ENCODE data around the gene CDC37.
"Not testable (repeated sequence)": the region's sequence is repeated elsewhere in the genome, so short reads cannot be mapped to it uniquely, and the experiment has no call there.

CDC37 gene

DNA sequence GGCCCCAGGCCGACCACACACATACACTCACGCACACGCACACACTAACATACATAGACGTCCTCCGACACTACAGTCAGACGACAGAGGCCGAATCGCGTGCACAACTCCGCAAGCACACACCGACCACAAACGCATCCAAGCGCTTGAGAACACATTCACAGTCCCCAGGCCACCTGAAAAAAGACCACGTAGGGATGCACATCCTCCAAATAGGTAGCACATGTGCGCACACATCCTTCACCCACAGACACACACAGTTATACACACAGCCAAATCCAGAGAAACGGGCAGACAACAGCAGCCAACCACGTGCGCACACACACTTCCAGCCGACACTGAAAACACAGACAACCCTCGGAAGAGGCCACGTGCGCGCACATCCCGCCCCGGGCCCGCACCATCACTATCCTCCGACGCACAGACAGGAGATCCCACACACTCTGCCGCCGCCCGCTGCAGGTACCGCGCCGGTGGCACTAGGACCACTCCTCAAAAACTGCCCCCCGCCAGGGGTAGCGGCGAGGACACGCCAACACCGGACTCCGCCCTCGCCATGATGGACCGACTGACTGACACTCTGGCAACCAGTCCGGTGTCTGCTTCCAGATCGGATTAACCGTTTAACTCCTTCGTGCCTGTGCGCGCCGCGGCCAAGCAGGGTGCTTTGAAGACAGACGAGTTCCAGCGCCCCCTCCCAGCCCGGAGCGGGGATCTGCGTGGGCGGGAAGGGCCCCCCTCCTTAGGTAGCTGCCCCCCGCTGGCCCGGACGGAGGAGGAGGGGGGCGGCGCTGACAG, 16.5 kb upstream of the CDC37 start:
- peak; percentile 82 to 89 for DNase-seq

- no peak for DNase-seq
These were observed 15.9 kb upstream of the CDC37 start for GRCh38 chr19:10419200-10419645.

DNA sequence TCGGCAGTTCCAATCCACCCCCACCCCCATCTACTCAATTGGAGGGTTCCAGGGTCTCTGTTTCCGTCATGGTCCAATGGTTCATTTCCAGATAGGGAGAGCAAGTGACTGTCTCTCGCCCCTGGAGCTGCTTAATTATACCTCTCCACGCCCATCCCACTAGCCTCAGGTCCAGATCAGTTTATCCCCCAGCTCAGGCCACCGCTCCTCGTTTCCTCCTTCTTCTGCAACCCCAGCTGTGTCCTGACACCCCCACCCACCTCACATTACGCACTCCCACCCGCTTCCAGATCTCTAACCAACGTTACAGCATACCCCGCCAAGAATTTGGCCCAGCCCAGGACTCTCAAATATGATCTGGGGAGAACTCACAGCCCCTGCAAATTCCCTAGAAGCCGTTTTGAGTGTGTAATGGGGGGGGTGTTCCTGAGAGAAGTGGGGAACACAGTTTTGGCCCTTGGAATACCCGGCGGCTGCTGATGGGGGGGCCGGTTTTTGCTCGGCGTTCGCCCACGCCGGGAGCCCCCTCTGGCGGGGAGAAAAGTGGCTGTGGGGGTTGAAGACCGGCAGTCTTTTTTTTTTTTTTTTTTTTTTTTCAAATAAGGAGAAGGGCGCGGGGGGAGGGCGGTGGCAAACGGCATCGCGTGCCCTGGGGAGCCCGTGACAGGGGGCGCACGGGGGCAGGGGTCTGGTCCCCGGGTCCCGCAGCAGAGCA, 15.3 kb upstream of the CDC37 start:
- DNase-seq, result peak; percentile 34

DNA sequence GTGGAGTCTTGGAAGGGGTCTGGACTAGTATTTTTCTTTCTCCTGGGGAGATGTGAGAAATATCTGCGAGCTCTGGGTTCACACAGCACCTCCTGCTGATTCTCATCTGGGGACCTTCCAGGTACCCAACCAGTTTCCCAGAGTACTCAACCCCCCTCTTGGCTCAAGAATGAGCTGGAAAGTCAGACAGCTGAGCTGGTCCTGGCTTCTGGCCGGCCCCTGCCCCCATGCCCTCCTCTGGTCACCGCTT, 14.8 kb upstream of the CDC37 start:
- no peak for DNase-seq

DNA sequence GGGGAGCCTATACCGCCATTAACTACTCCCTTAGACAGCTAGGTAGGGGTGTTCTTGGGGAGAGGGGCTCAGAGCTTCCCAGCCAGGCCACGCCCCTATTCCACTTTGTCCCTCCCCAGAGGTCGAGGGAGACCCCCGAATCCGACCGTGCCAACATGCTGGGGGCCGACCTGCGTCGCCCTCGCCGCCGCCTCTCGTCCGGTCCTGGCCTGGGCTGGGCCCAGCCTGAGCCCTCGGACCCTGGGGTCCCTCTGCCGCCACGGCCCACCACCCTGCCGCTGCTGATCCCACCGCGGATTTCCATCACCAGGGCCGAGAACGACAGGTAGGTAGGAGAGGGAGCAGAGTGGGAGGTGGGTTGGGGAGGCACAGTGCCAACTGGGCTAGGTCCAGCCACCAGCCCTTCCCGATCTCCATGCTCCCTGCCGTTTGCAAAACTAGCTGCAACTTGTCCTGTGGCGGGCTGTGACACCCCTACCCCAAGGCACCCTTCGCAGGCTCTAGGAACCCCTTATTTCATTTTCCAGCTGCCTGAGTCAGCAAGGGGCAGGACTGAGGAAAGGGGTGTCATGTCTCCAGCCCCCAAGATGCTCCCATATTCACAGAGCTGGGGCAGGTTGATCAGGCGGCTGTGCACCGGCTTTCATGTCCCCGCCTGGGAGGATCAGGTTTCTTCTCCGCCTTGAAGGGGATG, 14.3 kb upstream of the CDC37 start:
- no peak for DNase-seq

DNA sequence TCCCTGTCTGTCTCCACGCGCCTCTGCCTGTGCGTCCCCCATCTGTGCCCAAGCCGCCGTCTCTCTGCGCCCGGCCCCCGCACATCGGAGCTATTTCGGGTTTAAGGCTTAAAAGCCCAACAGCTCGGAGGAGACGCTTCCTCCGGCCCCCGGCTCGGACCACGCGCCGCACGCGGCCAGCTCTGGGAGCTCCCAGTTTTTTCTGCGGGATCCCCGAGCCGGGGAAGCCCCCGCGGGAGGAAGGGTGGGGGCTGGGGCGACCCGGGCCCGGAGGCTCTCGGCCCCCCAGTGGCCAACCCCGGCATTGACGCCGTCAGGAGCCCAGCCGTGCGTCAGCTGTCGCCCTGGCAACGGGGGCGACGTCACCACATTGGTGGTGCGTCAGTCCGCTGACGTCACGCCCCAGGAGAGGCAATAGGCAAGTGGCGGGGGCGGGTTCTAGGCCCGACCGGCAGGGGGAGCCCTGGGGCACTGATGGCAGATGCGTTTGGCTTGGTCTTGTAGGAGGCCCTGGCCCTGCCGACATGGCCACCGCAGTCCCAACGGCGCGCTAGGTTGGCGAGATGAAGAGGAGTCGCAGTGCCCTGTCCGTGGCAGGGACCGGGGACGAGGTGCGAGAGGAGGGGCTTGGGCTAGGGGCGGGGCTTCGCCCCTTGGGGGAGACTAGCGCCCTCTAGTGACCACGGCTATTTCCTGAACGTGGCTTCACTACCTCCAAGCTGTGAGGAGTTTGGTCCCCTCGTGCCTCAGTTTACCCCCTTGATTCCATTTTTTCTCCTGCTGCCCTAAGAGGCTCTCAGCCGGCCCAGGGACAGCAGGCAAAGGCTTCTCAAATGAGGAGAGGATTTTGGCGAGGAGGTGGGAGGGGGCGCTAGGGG, 13.3 kb upstream of the CDC37 start:
- peak; percentile 88 to 93 for DNase-seq

DNA sequence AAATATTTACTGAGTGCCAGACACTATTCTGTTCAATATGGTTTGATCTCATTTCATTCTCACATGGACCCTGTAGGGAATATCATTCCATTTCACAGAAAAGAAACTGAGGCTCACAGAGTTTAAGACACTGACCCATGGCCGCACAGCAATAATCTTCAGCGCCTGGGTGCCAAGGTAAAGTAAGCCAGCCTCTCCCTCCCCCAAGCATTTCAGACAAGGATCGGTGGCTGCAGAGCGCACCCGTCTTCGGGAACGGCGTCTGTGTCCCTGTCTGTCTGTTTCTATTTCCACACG, 12.7 kb upstream of the CDC37 start:
- no peak for DNase-seq

GRCh38 chr19:10412257-10412977, 9.1 kb upstream of the CDC37 start:
- DNase-seq, result peak; percentile 16 to 30

GRCh38 chr19:10411224-10411623, 7.9 kb upstream of the CDC37 start:
- DNase-seq, result not testable (repeated sequence)

- peak; percentile 56 to 59 for DNase-seq
These were observed 5.4 kb upstream of the CDC37 start for GRCh38 chr19:10408511-10409283.

GRCh38 chr19:10407096-10407495, 3.8 kb upstream of the CDC37 start:
- DNase-seq, result no peak

DNA sequence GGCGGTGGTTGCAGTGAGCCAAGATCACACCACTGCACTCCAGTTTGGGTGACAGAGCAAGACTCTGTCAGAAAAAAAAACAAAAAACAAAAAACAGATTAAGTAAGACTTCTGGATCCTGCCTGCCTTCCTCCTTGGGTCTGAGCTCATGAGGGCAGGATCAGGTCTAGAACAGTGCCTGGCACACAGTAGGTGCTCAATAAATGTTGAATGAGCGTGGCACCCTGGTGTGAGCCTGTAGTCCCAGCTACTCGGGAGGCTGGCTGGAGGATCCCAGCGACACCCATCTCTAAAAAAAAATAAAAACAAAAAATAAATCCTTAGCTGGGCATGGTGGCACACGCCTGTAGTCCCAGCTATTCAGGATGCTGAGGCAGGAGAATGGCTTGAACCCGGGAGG, 2.8 kb upstream of the CDC37 start:
- DNase-seq, result no peak

DNA sequence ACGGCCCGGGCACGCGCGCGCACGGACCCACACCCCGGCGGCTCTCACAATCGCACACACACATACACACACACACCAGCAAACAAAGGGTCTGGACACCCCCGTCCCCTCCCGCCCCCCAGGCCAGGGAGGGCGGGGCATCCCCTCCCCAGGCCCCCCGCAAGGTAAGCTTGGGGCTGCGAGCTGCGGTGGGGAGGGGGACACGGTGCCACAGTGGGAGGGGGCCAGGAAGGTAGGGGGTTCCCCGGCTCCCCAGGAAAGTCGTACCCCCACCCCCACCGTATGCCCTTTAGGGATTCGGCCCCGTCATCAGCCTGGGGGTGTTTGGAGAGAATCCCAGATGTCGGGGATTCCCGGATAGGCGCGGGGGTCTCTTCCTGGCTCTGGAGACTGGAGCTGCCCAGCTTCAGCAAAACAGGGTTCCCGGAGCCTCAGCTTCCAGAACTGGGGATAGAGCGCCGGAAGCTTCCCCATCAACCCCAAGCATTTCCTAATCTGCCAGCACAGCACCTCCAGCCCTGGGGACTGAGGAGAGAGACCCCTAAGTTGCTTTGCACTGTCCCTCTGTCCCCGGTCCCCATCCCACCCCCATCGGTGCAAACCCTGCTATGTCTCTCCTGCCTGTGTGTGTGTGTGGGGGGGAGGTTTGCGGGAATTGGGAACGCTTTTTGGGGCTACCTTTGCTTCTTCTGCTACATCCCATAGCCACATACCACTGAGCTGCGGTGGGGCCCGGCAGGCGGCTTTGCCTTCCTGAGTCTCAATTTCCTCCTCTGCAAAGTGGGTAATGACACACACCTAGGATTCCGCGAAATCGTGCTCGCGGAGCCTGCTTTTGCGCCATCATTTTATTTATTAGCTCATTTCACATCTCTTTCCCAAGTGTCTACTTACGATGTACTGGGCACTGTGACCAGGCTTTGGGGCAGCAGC, 1.8 kb upstream of the CDC37 start:
- no peak for DNase-seq

DNA sequence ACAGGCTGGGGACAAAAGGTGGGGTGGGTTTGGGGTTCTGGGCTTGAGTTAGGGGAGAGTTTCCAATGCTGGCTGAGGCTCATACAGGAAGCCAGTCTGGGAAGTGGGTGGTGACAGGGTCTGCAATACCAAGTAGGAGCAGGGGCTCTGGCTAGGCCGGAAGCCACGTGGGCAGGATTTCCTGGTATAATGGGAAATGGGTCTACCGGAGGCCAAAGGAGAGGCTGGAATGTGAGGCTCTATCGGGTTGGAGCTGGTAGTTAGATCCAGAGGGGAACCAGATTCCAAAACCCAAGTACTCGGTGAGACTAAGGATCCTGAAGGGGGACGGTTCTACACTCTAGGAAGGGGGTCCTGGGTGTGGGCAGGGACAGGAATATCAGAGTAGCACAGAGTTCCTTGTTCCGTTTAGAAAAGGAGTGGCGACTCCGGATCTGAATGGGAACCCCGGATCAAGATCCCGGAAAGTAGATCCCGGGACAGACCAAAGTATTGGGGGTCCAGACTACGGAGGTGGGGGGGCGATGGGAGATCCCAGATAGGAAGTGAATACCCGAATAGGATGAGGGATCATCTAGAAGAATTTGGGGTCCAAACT, 802 bp downstream of the CDC37 start:
- DNase-seq, result peak in 1 of 2 experiments; percentile 44

DNA sequence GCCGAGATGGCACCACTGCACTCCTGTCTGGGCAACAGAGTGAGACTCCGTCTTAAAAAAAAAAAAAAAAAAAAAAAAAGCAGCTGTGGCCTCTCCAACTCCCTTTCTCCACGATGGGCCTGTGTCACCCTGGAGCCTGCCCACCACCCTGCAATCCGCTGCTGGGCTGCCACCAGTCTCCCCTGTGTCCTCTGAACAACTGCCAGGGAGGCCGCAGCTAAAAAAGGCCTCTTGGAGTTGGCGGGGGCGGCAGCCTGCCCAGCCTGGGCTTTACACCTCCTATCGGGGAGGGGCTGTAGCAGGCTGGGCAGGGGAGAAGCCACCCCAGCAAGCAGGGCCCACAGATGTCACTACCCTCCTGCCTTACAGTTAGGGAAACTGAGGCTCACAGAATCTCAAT, 3.5 kb downstream of the CDC37 start:
- DNase-seq, result no peak

DNA sequence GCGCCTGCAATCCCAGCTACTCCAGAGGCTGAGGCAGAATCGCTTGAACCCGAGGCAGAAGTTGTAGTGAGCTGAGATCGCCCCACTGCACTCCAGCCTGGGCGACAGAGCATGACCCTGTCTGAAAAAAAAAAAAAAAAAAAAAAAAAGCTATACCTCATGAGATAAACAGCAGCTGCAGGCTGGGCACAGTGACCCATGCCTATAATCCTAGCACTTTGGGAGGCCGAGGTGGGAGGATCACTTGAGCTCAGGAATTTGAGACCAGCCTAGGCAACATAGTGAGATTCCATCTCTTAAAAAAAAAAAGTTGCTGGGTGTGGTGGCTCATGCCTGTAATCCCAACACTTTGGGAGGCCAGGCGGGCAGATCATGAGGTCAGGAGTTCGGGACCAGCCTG, 4.0 kb downstream of the CDC37 start:
- DNase-seq, result not testable (repeated sequence)

- no peak for DNase-seq
These were observed 4.5 kb downstream of the CDC37 start for GRCh38 chr19:10398819-10399218.

DNA sequence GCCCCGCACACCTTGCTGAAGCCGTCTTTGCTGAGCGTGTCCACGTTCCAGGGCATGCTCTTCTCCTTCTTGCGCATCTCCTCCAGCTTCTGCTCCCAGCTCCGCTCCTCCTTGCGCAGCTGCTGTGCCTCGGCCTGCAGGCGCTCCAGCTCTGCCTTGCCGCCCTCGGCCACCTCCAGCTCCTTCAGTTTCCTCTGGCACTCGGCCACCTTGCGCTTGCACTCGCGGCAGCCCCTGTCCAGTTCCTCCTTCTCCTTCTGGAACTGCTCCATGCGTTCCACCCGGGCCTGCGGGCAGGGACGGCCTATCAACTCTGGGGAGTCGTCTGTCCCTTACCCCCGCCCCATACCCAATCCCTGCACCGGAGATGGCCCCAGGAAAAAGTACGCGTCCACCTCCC, 7.4 kb downstream of the CDC37 start:
- DNase-seq, result no peak

GRCh38 chr19:10395436-10395835, 7.9 kb downstream of the CDC37 start:
- DNase-seq, result no peak

DNA sequence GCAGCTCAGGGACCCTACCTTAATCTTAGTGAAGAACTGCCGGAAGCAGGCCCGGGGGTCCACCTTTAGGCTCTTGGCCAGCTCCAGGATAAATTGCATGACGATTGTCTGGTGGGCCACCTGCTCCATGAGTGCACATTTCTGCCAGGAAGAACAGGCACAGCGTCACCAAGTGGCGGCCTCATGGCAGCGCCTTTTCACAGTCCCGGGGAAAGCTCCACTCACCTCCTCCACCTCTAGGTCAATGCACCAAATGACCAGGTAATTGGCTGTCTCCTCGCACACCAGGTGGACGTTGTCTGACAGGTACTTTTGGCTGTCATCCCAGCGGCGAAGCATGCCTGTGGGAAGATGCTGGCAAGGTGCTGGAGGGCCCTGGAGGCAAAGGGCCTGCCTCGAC, 8.3 kb downstream of the CDC37 start:
- no peak for DNase-seq
